Endothelial cell of umbilical vein (primary cell): ENCODE data around the gene DZIP3.

Source experiments
- EZH2 ChIP-seq: IDR thresholded peaks from 2 replicates; pipeline ENCODE4 v1.6.1; 2012; ENCODE audit warnings: borderline replicate concordance, low read depth, mild to moderate bottlenecking, moderate library complexity, low read length, inconsistent platforms; ENCODE audit not compliant: severe bottlenecking
- JUN ChIP-seq: IDR thresholded peaks from 2 replicates; pipeline ENCODE4 v1.6.1; 2011; ENCODE audit warnings: borderline replicate concordance, low read depth; ENCODE audit not compliant: insufficient read length, insufficient read depth
- MAX ChIP-seq: IDR thresholded peaks from 2 replicates; pipeline ENCODE4 v1.6.1; 2011; ENCODE audit not compliant: insufficient read depth, insufficient read length
- MYC ChIP-seq: IDR thresholded peaks from one replicate; pipeline ENCODE4 v1.6.1; 2011; ENCODE audit warnings: mild to moderate bottlenecking, low read depth, low read length
- POLR2A ChIP-seq: IDR thresholded peaks from 2 replicates; pipeline ENCODE4 v1.6.1; 2012; ENCODE audit warnings: low read depth, mild to moderate bottlenecking, control low read depth, low read length
- POLR2AphosphoS5 ChIP-seq: IDR thresholded peaks from 2 replicates; pipeline ENCODE4 v1.6.1; 2012; ENCODE audit warnings: low read depth, mild to moderate bottlenecking, control low read depth, low read length, moderate library complexity; ENCODE audit not compliant: insufficient read depth
- TF ChIP-seq, protein P1 (sequence below), 2 donors: IDR thresholded peaks; 1 replicate in 1 of 2; 2 replicates in 1 of 2; pipeline ENCODE4 v1.5.1; 2011; ENCODE audit warnings: low read length in 2 of 2, mild to moderate bottlenecking in 2 of 2, moderate library complexity in 2 of 2, control low read depth in 1 of 2, inconsistent platforms in 1 of 2, low read depth in 1 of 2; ENCODE audit not compliant: insufficient read depth in 1 of 2; ENCODE audit errors: extremely low read depth in 1 of 2

DNA sequence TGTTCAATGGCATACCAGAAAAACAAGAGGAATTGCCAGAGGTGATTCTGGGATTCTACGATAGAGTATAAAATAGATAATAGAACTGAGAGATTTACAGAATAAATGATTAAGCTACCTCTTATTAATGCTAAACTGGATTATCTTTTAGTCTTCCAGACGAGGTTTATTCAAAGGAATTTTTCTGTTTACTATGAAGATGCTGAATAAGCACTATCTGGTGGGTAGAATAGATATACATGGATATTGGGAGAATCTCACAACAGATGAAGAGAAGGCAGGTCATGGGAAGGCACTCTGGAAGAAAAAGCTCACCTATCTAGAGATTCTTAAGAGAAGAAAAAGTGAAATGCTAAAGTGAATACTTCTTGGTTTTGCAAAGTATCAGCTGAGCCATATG is 11.5 kb upstream of the DZIP3 start:
- TF ChIP-seq, protein P1, sequence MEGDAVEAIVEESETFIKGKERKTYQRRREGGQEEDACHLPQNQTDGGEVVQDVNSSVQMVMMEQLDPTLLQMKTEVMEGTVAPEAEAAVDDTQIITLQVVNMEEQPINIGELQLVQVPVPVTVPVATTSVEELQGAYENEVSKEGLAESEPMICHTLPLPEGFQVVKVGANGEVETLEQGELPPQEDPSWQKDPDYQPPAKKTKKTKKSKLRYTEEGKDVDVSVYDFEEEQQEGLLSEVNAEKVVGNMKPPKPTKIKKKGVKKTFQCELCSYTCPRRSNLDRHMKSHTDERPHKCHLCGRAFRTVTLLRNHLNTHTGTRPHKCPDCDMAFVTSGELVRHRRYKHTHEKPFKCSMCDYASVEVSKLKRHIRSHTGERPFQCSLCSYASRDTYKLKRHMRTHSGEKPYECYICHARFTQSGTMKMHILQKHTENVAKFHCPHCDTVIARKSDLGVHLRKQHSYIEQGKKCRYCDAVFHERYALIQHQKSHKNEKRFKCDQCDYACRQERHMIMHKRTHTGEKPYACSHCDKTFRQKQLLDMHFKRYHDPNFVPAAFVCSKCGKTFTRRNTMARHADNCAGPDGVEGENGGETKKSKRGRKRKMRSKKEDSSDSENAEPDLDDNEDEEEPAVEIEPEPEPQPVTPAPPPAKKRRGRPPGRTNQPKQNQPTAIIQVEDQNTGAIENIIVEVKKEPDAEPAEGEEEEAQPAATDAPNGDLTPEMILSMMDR (IDR thresholded peaks at IDR 0.05; ENCODE audit: extremely low read depth in 1 of 2, insufficient read depth in 1 of 2, low read depth in 1 of 2, low read length in 2 of 2), result no peak
- TF ChIP-seq POLR2AphosphoS5 (no peak), POLR2A (no peak), MYC (no peak), EZH2 (no peak), MAX (no peak), JUN (no peak)
